Limb (tissue), 2 donors: ENCODE results near the gene EGLN1.
A peak's percentile ranks its signal among the peaks of the same experiment; 100 is the strongest.

Experiments
- DNase-seq, 2 donors: peaks; one replicate each; pipeline ENCODE4 v3.0.0-alpha.2; 2016; ENCODE audit errors: extremely low spot score in 2 of 2

Gene EGLN1

DNA sequence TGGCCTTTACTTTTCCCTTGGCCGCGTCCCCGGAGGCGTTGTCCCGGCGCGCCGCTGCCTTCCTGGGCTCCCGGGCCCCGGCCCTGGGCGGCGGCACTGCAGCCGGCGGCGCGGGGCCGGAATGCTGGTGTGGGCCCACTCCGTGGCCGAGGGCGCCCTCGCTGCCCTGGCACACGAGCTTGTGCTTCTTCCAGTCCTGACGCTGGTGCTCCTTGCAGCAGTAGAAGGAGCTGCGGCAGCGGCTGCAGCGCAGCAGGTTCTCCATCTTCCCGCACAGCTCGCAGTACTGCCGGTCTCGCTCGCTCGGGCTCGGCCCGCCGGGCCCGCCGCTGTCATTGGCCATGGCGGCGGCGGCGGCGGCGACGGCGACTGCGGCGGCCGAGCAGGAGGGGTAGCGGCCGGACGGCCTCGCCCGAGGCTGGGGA lies 529 bp downstream of the EGLN1 start:
- no peak for DNase-seq

DNA sequence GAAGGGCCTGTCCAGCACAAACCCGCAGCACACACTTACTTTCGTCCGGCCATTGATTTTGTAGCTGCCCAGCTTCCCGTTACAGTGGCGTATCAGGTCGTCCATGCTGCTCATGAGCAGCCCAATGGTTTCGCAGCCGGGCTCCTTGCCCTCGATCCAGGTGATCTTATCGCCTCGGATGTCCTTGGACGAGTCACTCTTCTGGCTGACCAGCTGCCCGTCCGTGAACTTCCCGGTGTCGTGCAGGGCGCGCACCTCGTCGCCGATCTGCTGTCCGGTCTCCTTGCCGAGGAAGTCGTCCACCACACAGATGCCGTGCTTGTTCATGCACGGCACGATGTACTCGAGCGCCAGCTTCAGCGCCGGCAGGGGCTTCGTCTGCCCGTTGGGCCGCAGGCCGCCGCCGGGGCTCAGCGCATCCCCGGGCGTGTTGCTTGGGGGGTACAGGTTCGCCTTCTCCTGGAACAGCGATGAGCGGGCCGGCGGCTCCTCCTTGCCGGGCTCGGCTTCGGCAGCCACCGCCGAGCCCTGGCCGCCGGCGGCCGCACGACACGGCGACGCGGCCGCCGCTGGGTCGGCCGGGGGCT lies 1.0 kb downstream of the EGLN1 start:
- peak in 1 of 2 donors; percentile 68 for DNase-seq

DNA sequence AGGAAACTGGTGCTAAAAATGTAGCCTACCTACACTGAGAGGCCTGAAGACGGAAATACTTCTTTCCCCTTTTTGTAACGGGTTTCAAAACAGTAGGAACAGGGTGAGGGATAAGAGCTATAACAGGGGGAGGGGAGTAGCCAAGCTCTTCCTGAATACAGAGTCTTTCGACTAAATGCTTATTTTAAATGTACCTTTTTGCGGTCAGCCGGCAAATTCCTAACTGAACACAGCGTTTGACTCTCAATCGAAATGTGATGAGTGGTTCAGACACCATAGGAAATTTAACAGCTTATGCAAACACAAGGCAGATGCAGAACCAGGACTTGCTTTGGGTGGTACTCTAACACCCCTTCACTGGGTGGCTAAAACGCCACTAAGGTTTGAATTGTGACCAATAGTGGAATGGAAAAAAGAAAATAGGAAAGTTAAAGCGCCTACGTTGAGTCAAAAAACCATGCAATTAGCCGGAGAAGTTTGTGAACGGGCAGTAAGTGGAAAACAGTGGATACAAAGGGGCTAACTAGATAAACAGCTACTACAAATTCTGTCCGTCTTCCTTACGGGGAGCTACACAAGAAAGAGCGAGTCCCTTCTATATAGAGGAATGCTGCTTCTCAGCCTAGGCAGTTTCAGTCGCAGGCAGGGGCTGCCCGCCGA lies 1.7 kb downstream of the EGLN1 start:
- DNase-seq = no peak

DNA sequence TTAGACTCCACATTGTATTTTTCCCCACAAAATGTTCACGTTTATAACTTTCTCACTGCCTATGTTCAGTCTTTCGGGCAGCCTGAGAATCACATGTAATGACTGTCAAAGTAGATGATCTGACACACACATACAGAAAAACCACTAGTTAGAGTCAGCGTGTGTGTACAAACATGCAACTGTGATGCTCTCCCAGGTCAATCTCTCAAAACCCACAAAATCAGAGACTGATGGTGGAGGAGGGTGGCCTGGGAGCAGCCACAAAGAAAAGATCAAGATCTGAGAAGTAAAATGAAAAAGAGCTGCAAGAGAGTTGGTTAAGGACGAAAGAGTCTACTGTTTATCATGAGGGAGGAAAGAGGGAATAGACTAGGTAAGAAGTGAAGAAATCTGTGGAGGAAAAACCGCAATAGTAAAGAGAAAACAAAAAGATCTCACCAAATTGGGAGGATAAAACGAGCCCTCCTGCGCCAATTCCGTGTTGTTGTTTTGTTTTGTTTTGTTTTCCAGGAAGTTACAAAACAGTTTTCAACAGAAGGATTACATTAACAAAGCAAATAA lies 2.3 kb downstream of the EGLN1 start:
- DNase-seq = no peak

DNA sequence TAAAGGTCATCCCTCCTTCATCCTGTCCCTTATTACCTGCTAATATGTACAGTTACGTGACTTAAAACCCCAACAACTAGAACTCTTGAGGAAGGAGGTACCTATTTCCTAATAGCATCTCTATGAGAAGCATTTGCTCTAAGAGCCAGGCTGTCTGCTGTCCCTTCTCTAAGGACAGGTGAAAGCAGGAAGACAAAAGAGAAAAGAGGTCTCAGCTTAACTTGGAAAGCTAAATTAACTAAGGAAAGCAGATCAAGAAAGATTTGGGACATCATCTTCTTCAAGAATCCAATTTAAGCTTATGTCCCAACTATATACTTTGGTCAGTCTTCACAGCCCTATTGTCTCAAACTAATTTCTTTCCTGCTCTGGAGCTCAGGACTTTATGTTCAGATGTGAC lies 2.9 kb downstream of the EGLN1 start:
- no peak for DNase-seq

DNA sequence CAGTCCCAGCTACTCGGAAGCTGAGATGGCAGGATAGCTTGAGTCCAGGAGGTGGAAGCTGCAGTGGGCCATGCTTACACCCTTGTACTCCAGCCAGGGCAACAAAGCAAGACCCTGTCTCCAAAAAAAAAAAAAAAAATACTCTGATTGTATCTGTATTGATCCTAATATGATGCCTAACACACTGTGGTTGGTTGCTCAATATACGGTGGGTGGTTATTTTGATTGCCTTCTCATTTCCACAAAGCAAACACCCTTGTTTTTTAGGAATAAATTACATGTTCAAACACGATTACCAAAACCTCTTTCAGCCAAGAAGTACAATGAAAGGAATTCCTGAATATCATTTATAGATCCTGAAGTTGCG lies 3.4 kb downstream of the EGLN1 start:
- DNase-seq = no peak

DNA sequence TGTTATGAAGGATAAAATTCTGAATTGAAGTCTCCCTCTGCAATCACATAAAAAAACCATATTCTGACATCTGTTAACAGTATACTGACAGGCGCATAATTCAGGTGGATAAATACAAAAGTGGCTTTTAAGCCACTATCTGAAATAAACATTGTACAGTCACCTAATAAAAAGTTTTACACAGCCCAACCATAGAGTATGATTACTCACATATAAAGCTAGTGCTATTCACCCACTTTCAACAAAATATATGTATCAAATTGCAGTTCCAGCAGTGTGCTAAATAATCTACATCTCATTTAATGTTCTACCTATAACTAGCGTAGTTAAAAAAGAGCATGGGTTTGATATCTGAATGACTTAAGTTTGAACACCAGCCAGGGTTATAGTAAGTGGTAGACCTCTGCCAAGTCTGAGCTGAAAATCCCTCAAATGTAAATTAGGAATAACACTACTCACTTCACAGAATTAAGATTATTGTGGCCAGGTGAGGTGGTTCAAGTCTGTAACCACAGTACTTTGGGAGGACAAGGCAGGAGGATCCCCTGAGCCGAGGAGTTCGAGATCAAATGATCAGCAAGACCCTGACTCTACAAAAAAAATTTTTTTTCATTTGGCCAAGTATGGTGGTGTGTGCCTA lies 3.9 kb downstream of the EGLN1 start:
- DNase-seq = no peak

DNA sequence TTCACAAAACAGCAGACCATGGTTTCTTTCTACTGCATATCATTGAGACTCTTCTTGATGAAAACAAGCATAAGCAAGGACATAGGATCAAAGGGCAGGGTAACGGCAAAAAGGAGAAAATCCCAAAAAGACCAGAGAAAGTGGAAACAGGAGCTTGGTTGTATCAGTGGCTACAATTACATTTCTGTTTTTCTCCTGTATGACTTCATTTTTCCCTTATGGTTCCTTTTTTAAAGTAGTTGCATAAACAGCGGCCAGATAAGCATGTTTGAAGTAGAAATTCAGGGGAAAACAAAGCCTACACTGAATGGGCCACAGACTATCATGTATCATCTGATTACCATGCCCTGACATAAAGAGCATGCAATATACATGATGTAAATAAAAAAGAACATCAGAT lies 4.6 kb downstream of the EGLN1 start:
- DNase-seq = no peak

DNA sequence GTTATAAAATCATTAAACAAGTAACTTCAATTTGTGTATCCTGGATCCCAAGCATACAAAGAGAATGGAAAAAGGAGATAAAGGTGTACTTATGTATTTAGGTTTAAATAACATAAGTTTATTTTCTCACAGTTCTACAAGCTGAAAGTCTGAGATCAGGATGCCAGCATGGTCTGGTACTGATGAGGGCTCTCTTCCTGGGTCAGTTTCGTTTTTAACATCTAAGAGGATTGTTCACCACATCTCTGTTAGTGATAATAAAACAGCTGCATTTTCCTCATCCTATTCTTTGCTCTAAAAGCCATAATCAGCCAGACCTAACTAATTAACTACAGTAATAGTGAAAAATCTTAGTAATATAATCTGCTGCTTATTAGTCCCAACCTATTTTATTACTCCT lies 5.2 kb downstream of the EGLN1 start:
- DNase-seq = no peak

DNA sequence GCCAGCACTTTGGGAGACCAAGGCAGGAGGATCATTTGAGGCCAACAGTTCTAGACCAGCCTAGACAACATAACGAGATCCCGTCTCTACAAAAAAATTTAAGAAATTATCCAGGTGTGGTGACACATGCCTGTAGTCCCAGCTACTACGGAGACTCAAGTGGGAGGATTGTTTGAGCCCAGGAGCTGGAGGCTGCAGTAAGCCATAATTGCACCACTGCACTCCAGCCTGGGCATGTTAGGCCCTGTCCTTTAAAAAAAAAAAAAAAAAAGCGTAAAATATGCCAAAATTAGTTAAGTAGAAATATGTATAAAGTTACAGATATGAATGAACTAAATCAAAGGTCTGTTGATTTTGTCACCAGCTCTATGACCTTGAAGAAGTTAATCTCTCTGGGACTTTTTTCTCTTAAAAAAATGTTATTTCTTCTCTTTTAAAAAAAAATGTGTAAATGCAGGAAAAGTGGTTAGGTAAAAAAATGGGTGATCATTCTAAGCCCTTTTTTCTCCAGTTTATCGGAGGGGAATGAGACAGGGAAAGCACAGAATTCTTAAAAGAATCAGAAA lies 7.0 kb downstream of the EGLN1 start:
- no peak for DNase-seq

DNA sequence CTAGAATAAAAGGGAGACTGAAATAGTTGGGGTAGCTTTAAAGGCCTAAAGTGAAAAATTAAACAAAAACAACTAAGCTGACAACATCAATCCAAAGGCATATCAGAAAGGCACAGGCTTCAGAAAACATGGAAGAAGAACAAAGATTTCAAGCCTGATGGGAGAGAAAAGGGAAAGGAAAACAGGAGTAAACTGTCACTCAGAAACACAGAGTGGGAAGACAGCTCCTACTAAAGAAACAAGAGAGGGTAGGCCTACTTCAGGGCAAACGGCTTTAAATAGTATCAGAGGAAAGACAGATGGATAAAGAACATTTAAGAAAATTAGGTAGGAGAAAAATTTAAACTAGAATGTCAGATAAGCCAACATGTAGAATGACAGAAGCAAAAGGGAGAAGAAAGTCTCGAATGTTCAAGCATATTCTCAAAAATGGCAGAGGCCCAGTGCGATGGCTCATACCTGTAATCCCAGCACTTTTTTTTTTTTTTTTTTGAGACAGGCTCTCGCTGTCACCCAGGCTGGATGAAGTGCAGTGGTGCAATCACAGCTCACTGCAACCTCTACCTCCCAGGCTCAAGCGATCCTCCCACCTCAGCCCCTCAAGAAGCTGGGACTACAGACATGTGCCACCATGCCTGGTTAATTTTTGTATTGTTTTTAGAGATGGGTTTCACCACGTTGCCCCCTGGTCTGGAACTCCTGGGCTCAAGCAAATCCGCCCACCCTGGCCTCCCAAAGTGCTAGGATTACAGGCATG lies 7.6 kb downstream of the EGLN1 start:
- DNase-seq = no peak

DNA sequence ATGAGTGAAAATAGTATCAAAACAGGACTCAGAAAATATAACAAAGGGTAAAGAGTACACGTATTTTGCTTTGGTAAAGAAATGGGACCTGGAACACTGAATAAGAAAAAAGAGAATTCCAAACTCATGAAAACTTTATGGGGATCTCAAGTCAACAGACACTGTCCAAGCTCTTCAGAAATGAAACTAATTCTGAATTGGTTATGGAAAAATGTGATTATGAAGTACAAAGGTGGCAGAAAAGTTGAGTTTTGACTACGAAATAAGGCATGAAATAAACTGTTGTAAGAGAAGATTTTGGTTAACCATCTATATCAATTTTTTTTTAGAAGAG lies 8.4 kb downstream of the EGLN1 start:
- DNase-seq = no peak

DNA sequence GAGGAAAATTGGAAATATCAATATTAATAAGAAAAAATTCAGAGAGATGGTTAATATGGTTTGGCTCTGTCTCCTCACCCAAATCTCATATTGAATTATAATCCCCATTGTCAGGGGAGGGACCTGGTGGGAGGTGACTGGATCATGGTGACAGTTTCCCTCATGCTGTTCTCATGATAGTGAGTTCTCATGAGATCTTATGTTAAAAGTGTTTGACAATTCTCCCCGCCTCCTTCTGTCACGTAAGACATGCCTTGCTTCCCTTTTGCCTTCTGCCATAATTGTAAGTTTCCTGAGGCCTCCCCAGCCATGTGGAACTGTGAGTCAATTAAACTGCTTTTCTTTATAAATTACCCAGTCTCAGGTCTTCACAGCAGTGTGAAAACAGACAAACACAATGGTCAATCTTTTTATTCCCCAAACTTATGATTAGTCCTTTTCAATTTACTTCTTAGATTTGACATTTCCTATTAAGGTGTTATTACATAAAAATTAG lies 11.0 kb downstream of the EGLN1 start:
- no peak for DNase-seq

DNA sequence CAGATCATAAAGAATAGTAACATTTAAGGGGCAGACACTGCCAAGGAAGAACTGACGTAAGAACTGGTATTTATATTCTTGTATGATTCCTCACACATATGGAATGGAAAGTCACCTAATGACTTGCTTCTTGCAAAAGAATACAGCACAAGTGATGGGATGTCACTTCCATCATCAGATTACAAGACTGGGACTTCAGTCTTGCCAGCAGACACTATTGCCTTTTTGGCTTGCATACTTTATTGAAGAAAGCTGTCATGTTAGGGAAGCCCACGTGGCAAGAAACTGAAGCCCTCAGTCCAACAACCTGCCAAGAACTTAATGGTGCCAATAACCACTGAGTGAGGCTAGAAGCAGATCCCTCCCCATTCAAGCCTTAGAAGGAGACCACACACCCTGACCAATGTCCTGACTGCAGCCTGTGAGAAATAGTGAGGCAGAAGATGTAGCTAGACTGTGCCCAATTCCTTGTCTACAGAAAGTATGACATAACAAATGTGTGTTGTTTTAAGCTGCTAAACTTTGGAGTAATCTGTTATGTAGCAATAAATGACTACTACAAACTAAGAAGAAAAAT lies 12.0 kb downstream of the EGLN1 start:
- no peak for DNase-seq

DNA sequence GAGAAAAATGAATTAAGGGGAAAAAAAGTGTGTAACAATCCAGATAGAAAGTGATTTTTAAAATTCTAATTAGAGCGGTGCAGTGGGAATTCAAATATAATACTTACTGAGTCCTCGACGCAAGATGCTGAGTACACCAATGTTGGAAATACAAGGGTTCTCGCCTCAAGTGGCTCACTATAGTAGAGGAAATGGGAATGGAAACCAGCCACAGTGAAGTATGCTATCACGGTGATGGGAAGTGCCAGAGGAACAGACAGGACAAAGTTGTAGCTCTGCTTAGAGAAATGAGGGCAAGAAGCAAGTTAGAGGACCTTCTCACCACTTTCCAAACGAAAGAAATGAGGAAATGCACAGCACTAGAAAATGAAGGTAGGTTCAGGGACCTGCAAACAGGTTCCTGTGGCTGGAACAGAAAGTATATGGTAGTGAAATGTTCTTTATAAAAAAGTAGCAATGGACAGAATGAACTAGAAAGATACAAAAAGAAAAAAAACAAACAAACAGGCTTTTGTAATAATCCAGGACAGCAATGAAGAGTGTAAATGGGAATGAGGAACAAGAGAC lies 13.5 kb downstream of the EGLN1 start:
- DNase-seq = no peak

DNA sequence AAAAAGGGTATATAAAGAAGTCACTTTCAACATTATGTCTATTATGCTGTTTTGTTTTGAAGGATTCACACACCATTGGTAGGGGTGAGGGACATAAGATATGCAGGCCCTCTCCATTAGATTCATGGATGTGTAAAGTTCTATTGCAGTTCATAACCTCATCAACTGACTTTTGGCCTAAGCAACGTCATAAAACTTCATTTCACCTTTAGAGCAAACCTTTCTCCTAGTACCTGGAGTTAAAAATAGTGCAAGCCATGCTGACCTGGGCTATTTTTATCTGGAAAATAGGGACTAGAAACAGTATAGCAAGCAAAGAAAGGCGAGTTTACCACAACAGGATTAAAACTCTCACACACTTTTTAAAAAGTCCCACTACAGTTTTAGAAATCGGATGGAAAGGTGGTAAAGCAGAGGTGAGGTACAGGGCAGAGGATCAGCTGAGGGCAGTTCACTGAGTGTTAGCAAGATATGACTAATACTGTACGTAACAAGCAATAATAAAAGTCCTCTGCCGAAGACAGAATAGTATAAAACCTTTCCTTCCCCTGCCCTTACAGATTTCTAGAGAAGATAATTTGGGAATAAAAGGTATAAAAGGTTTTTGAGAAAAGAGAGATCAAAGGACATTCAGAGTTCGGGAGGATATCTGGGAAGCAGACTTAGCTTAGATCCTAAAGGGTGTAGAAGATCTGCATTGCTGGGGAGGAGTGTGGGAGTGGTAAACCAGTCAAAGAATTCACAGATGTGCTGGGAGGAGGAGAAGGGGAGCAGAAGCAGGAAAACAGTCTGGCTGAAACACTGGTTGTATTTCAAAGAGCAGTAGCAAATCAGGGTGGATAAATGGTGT lies 14.3 kb downstream of the EGLN1 start:
- DNase-seq = no peak

DNA sequence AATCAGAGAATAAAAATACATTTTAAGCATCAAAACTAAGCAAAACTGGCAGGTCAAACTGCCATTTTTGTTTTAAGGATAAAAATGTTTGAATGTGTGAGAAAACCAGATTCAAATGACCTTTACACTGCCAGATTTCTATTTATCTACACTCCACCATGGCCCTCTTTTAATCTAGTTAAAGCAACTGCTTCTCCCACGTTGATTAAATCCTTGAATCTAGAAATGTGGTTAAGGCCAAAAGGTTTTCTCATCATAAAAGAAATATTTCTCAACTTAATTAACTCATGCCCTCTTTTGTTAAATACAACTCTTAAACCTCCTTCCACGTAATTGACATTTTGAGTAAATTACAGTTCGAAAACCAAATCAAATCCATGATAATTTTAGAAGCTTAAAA lies 15.0 kb downstream of the EGLN1 start:
- DNase-seq = no peak

DNA sequence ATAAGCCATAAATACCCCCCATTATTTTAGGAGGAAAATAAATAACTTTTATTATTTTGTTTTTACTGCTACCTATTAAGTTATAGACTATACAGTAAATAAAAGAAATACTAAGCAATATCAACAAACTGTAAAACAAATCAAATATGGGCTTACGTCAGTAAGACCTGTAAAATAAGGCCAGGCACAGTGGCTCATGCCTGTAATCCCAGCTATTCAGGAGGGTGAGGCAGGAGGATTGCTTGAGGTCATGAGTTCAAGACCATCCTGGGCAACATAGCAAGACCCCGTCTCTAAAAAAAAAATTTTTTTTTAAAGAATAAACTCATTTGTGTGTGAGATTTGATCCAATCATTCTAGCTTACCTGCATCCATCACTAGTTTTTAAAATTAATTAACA lies 17.8 kb downstream of the EGLN1 start:
- DNase-seq = no peak

DNA sequence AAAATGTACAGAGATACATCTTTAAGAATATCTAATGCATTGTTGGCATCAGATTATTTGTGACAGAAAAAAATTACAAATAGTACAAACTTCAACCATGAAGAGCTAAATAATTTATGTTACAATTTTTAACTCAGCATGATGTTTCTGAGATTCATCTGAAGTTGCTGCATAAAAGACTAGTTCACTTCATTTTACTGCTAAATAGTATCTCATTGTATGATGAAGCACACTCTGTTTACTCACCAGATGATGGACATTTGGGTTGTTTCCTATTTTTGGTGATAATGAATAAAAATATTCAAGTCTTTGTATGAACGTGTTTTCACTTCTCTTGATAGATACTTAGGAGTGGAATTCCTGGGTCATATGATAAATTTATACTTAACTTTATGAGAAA lies 20.6 kb downstream of the EGLN1 start:
- DNase-seq = no peak
